Fibroblast of mammary gland (primary cell): ENCODE data around the gene PLCB4.

Experiments
- DNase-seq: peaks from one replicate; pipeline ENCODE4 v3.0.0-alpha.2; 2010; ENCODE audit warnings: low read depth
- H3K4me3 ChIP-seq: 2 replicates; pipeline ENCODE4 v1.5.1; 2011; ENCODE audit warnings: low read depth, mild to moderate bottlenecking, low read length, moderate library complexity; ENCODE audit not compliant: control insufficient read depth
- TF ChIP-seq, protein P1 (sequence below): conservative IDR thresholded peaks from 2 replicates; pipeline ENCODE4 v1.5.1; 2011; ENCODE audit warnings: low read depth, low read length, inconsistent platforms; ENCODE audit not compliant: control insufficient read depth, insufficient read depth

The PLCB4 gene

DNA sequence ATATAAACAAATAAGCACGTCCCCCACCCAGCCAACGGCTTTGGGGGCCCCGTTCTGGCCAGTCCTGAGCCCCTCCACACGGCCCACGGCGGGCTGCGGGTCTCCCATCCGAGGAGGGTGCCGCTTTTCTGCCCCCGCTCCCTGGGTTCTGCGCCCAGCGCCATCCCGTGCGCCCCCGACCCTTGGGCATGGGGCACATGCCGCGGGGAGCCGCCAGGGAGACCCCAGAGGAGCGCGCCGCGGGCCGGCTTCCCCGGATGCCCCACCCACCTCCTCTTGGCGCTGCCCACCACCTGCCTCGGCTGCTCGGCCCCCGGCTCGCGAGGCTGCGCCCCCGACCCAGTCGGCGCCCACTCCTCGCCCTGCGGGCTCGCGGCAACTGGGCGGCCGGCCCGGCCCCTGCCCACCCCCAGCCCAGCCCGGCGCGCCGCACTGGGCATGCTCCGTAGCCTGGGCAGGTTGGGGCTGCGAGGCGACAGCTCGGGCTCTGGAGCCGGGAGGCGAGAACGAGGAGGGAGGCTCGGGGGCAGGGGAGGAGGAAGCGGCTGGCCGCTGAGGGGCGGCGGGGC lies 570 bp upstream of the PLCB4 start:
- no peak for DNase-seq
- TF ChIP-seq, protein P1, sequence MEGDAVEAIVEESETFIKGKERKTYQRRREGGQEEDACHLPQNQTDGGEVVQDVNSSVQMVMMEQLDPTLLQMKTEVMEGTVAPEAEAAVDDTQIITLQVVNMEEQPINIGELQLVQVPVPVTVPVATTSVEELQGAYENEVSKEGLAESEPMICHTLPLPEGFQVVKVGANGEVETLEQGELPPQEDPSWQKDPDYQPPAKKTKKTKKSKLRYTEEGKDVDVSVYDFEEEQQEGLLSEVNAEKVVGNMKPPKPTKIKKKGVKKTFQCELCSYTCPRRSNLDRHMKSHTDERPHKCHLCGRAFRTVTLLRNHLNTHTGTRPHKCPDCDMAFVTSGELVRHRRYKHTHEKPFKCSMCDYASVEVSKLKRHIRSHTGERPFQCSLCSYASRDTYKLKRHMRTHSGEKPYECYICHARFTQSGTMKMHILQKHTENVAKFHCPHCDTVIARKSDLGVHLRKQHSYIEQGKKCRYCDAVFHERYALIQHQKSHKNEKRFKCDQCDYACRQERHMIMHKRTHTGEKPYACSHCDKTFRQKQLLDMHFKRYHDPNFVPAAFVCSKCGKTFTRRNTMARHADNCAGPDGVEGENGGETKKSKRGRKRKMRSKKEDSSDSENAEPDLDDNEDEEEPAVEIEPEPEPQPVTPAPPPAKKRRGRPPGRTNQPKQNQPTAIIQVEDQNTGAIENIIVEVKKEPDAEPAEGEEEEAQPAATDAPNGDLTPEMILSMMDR, result no peak
- H3K4me3 ChIP-seq, result peak overlapping the region; percentile 72

- no peak for DNase-seq
- TF ChIP-seq, protein P1, result no peak
- no peak overlapping the region for H3K4me3 ChIP-seq
Observed at GRCh38 chr20:9070304-9070703, 1.4 kb downstream of the PLCB4 start.

DNA sequence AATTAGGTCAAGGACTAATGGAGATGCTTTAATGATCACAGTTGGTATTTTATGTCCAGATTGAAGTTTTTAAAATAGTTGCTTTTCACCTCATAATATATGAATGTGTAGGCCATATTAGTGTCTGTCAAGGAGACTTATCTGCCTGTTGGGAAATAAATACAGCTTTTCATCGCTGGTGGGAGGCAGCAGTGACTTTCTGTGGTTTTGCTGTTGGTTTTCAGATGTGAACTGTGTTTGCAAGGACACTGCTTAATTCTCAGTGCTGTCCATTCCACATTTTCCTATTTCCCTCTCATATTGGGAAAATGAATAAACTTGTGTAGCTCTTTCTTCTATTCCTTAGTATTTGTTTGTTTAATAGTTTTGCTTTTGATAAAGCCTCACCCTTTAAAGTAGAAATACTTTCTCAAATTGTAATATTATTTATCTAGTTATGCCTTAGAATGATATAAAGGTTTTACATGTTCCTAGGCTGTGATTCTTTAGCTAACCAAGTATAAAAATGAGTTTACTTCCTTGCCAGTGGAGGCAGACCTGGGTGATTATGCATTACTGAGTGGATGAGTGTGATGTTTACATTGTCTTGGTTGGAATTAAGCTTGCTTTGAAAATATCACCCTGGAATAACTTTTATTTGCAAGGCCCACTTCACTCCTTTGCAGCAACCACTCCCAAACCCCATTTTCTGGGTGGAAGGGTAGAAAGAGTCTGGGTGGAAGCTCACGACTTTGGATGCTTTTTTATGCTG lies 3.3 kb downstream of the PLCB4 start:
- TF ChIP-seq, protein P1, result no peak
- no peak overlapping the region for H3K4me3 ChIP-seq
- no peak for DNase-seq

- TF ChIP-seq, protein P1, result no peak
Observed at GRCh38 chr20:9072861-9073500, 4.1 kb downstream of the PLCB4 start.

GRCh38 chr20:9075264-9076095 lies 6.6 kb downstream of the PLCB4 start:
- TF ChIP-seq, protein P1, result no peak
- H3K4me3 ChIP-seq, result no peak overlapping the region
- DNase-seq, result no peak

More at GRCh38 chr20:9072861-9073500, 4.1 kb downstream of the PLCB4 start:
- H3K4me3 ChIP-seq, result no peak overlapping the region
- DNase-seq, result no peak

DNA sequence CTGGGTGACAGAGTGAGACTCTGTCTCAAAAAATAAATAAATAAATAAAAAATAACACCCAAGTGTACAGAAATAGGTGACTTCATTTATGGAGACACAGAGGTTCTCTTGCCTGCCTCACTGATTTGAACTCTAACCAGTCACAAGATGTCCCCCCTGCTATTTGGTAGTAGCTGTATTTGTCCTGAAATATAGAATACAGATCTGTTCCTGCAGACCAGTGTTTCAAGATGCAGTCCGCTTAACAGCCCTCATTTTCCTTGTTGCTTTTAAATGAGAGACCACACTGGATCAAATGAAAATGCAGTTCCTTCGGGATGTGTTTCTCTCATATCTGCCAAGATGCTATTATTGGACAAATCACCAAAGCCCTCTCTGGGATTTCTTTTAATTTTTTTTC lies 7.6 kb downstream of the PLCB4 start:
- no peak overlapping the region for H3K4me3 ChIP-seq
- TF ChIP-seq, protein P1, result no peak
- no peak for DNase-seq
